Measurements from ENCODE around the gene XYLT1. TPM values are rescaled to one million over a fixed set of nuclear protein-coding genes. Genes with fewer than 3 reads are reported as not detected.
A peak's percentile ranks its signal among the peaks of the same experiment; 100 is the strongest.

XYLT1 gene
- total RNA-seq, 1 donor from 2014 or later, result 17.6 TPM

GRCh38 chr16:17211797-17212196 is 259.0 kb downstream of the XYLT1 start:
- H3K4me3 Mint-ChIP-seq (ENCODE audit: unreplicated experiment), result no peak overlapping the region
- no peak for DNase-seq (ENCODE audit: low spot score)
- no peaks in the 10 kb centered on the region for H3K27me3 Mint-ChIP-seq (ENCODE audit: low read depth)
- peaks cover 2% of the 10 kb centered on the region for H3K9me3 Mint-ChIP-seq (ENCODE audit: low read depth)
- peaks cover 4% of the 10 kb centered on the region for H3K36me3 Mint-ChIP-seq (ENCODE audit: low read depth)
- no peak overlapping the region for H3K27ac Mint-ChIP-seq (ENCODE audit: unreplicated experiment)
- TF ChIP-seq CTCF (IDR thresholded peaks at IDR 0.05), result peak; percentile 54
- H3K4me1 Mint-ChIP-seq (ENCODE audit: low read depth), result no peaks in the 10 kb centered on the region

- no peaks in the 10 kb centered on the region for H3K9me3 Mint-ChIP-seq (ENCODE audit: low read depth)
- peak; percentile 53 for TF ChIP-seq CTCF (IDR thresholded peaks at IDR 0.05)
- H3K4me1 Mint-ChIP-seq (ENCODE audit: low read depth), result peaks cover 5% of the 10 kb centered on the region
- no peaks in the 10 kb centered on the region for H3K27me3 Mint-ChIP-seq (ENCODE audit: low read depth)
- no peak for DNase-seq (ENCODE audit: low spot score)
- H3K4me3 Mint-ChIP-seq (ENCODE audit: unreplicated experiment), result no peak overlapping the region
- H3K36me3 Mint-ChIP-seq (ENCODE audit: low read depth), result no peaks in the 10 kb centered on the region
- H3K27ac Mint-ChIP-seq (ENCODE audit: unreplicated experiment), result no peak overlapping the region
Measured at GRCh38 chr16:17206712-17207111, 264.0 kb downstream of the XYLT1 start.

GRCh38 chr16:17205279-17206211 is 265.2 kb downstream of the XYLT1 start:
- Mint-ChIP-seq H3K9me3 (ENCODE audit: low read depth) (no peaks in the 10 kb centered on the region), H3K4me1 (ENCODE audit: low read depth) (peaks cover 5% of the 10 kb centered on the region), H3K27ac (ENCODE audit: unreplicated experiment) (no peak overlapping the region), H3K27me3 (ENCODE audit: low read depth) (no peaks in the 10 kb centered on the region), H3K4me3 (ENCODE audit: unreplicated experiment) (no peak overlapping the region), H3K36me3 (ENCODE audit: low read depth) (no peaks in the 10 kb centered on the region)
- TF ChIP-seq CTCF (IDR thresholded peaks at IDR 0.05), result no peak
- no peak for DNase-seq (ENCODE audit: low spot score)

GRCh38 chr16:17204644-17205043 is 266.1 kb downstream of the XYLT1 start:
- H3K27ac Mint-ChIP-seq (ENCODE audit: unreplicated experiment), result no peak overlapping the region
- H3K4me1 Mint-ChIP-seq (ENCODE audit: low read depth), result peaks cover 5% of the 10 kb centered on the region
- DNase-seq (ENCODE audit: low spot score), result no peak
- no peak overlapping the region for H3K4me3 Mint-ChIP-seq (ENCODE audit: unreplicated experiment)
- no peaks in the 10 kb centered on the region for H3K27me3 Mint-ChIP-seq (ENCODE audit: low read depth)
- H3K36me3 Mint-ChIP-seq (ENCODE audit: low read depth), result peaks cover under 1% of the 10 kb centered on the region
- H3K9me3 Mint-ChIP-seq (ENCODE audit: low read depth), result no peaks in the 10 kb centered on the region
- no peak for TF ChIP-seq CTCF (IDR thresholded peaks at IDR 0.05)

- Mint-ChIP-seq H3K9me3 (ENCODE audit: low read depth) (no peaks in the 10 kb centered on the region), H3K27me3 (ENCODE audit: low read depth) (no peaks in the 10 kb centered on the region), H3K27ac (ENCODE audit: unreplicated experiment) (no peak overlapping the region), H3K4me1 (ENCODE audit: low read depth) (peaks cover 5% of the 10 kb centered on the region), H3K36me3 (ENCODE audit: low read depth) (peaks cover 4% of the 10 kb centered on the region), H3K4me3 (ENCODE audit: unreplicated experiment) (no peak overlapping the region)
- TF ChIP-seq CTCF (IDR thresholded peaks at IDR 0.05), result no peak
- DNase-seq (ENCODE audit: low spot score), result no peak
Measured at GRCh38 chr16:17204206-17204605, 266.6 kb downstream of the XYLT1 start.
